BLaER1 (cell line): ENCODE data around the gene MYL5.
"Not testable (repeated sequence)": the region's sequence is repeated elsewhere in the genome, so short reads cannot be mapped to it uniquely, and the experiment has no call there.

ENCODE experiments used
- H3K27ac ChIP-seq: shearing (Covaris generic); formaldehyde crosslinking; 2 replicates; pipeline ENCODE4 v1.8.1; 2022
- H3K27me3 ChIP-seq: shearing (Covaris generic); formaldehyde crosslinking; 2 replicates; pipeline ENCODE4 v1.8.1; 2022
- H3K36me3 ChIP-seq: shearing (Covaris generic); formaldehyde crosslinking; 2 replicates; pipeline ENCODE4 v1.8.1; 2022
- H3K4me1 ChIP-seq: shearing (Covaris generic); formaldehyde crosslinking; 2 replicates; pipeline ENCODE4 v1.8.1; 2022
- H3K4me2 ChIP-seq: shearing (Covaris generic); formaldehyde crosslinking; 2 replicates; pipeline ENCODE4 v1.8.1; 2022
- H3K4me3 ChIP-seq: shearing (Covaris generic); formaldehyde crosslinking; 2 replicates; pipeline ENCODE4 v1.8.1; 2022
- H3K9ac ChIP-seq: shearing (Covaris generic); formaldehyde crosslinking; 2 replicates; pipeline ENCODE4 v1.8.1; 2022
- H3K9me3 ChIP-seq: shearing (Covaris generic); formaldehyde crosslinking; 2 replicates; pipeline ENCODE4 v1.8.1; 2022
- H4K20me1 ChIP-seq: shearing (Covaris generic); formaldehyde crosslinking; 2 replicates; pipeline ENCODE4 v1.8.1; 2022
- Cebpa-rat ChIP-seq: shearing (Covaris generic); IDR thresholded peaks from 2 replicates; pipeline ENCODE4 v1.8.1; 2022

MYL5 gene

DNA sequence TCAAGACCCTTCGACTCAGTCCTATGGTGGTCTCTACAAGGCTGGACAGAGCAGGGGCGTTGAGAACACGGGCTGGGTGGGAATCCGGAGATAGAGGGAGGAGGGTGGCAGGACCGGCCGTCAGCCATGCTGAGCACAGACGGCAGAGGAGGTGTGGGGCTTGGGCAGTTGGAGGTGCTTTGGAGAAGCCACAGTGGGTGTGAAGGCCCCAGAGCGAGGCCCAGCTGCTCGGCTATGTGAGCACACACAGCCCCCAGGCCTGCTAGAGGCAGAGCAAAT lies 44.8 kb upstream of the MYL5 start:
- H3K9ac ChIP-seq = no peak overlapping the region
- H3K27me3 ChIP-seq = no peaks in the 10 kb centered on the region
- H3K9me3 ChIP-seq = peaks cover 35% of the 10 kb centered on the region
- no peak for TF ChIP-seq Cebpa-rat
- H3K27ac ChIP-seq = no peak overlapping the region
- no peaks in the 10 kb centered on the region for H3K36me3 ChIP-seq
- H3K4me1 ChIP-seq = peaks cover 39% of the 10 kb centered on the region
- H3K4me3 ChIP-seq = no peak overlapping the region
- no peaks in the 10 kb centered on the region for H4K20me1 ChIP-seq
- no peak overlapping the region for H3K4me2 ChIP-seq

DNA sequence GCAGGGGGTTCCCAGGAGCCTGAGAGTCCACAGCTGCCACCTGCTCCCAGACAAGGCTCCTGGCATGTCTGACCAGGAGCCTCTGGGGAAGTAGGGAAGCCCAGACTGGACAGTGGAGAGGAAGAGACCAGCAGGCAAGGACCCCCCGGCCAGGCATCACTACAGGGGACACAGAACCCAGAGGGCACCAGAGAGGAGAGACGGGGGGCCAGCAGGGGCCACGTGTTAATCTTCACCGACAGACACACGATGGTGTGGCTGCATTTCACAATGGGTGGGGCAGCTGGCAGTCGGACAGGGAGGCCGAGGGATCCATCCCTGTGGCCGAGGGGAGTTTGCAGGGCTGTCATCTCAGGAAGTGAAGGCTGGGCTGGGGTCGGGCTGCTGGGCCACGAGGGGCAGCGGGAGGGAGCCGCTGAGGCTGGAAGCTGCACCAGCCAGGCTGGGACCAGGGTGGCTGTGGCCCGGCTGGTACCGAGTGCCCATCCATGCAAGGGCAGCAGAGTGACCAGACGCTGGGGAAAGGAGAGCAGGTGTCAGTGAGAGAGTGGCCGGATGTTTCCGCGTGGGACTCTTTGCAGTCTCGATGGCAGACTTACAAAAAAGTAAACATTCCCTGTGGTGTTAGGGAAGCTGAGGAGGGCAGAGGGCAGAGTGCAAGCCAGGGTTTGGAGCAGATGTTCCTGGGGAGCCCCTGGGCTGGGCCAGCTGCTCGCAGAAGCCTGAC lies 44.3 kb upstream of the MYL5 start:
- Histone ChIP-seq H3K36me3 (no peaks in the 10 kb centered on the region), H3K27ac (no peak overlapping the region), H3K4me1 (peaks cover 34% of the 10 kb centered on the region), H3K9ac (no peak overlapping the region), H3K4me2 (no peak overlapping the region), H3K4me3 (no peak overlapping the region), H3K9me3 (peaks cover 35% of the 10 kb centered on the region), H4K20me1 (no peaks in the 10 kb centered on the region), H3K27me3 (no peaks in the 10 kb centered on the region)
- no peak for TF ChIP-seq Cebpa-rat

DNA sequence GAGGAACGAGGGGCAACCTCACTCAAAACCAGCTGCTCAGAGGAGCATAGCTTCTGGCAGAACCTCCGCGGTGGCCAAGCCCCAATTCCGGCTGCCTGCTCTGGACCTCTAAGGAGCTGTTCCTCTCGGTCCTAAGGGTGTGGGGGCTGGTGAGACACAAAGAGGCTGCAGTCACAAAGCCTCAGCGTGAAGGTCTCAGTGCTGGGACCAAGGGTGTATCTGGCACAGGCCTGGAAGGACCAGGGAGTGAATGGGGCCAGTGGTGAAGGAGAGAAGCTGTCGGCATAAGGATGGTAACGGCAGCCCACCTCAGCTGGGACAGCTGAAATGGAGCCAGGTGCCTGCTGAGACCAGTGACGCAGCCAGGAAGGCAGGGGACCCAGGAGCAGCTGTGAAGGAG lies 43.7 kb upstream of the MYL5 start:
- H3K27ac ChIP-seq = no peak overlapping the region
- H3K4me1 ChIP-seq = peaks cover 28% of the 10 kb centered on the region
- no peak overlapping the region for H3K4me3 ChIP-seq
- no peak overlapping the region for H3K9ac ChIP-seq
- TF ChIP-seq Cebpa-rat = no peak
- no peak overlapping the region for H3K4me2 ChIP-seq
- H3K27me3 ChIP-seq = no peaks in the 10 kb centered on the region
- H4K20me1 ChIP-seq = no peaks in the 10 kb centered on the region
- H3K9me3 ChIP-seq = peaks cover 35% of the 10 kb centered on the region
- no peaks in the 10 kb centered on the region for H3K36me3 ChIP-seq

DNA sequence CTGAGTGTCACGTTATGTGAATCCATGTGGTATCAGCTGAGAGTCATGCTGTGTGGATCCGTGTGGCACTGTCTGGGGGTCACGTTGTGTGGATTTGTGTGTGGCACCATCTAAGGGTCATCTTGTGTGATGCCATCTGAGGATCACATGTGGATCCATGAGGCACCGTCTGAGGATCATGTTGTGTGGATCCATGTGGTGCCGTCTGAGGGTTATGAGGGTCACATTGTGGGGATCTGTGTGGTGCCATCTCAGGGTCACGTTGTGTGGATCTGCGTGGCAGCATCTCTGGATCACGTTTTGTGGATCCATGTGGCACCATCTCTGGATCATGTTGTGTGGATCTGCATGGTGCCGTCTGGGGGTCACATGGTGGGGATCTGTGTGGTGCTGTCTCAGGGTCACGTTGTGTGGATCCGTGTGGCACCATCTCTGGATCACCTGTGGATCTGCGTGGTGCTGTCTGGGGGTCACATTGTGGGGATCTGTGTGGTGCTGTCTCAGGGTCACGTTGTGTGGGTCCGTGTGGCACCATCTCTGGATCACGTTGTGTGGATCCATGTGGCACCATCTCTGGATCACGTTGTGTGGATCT lies 42.0 kb upstream of the MYL5 start:
- no peak overlapping the region for H3K4me2 ChIP-seq
- H3K9ac ChIP-seq = no peak overlapping the region
- H4K20me1 ChIP-seq = no peaks in the 10 kb centered on the region
- H3K4me3 ChIP-seq = no peak overlapping the region
- peaks cover 12% of the 10 kb centered on the region for H3K4me1 ChIP-seq
- no peak overlapping the region for H3K27ac ChIP-seq
- no peaks in the 10 kb centered on the region for H3K27me3 ChIP-seq
- peaks cover 35% of the 10 kb centered on the region for H3K9me3 ChIP-seq
- no peak for TF ChIP-seq Cebpa-rat
- no peaks in the 10 kb centered on the region for H3K36me3 ChIP-seq

DNA sequence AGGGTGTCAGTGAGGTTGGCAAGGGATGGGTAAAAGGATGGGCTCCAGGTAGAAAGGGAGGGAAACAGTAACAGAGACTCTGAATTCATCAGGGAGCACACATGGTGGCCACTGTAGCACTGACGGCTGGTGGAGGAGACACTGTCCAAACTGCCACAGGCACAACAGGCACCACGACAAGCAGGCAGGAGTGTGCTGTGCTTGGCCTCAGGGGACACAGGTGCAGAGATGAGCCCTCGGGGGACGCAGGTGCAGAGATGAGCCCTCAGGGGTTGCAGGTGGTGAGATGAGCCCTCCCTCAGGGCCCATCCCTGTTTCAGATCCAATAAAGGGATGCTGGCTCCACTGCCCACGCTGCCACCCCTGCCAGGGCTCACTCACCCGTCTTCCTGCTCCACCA lies 41.4 kb upstream of the MYL5 start:
- no peaks in the 10 kb centered on the region for H4K20me1 ChIP-seq
- H3K4me3 ChIP-seq = no peak overlapping the region
- peaks cover 10% of the 10 kb centered on the region for H3K4me1 ChIP-seq
- H3K4me2 ChIP-seq = no peak overlapping the region
- no peak for TF ChIP-seq Cebpa-rat
- H3K9ac ChIP-seq = no peak overlapping the region
- H3K27me3 ChIP-seq = no peaks in the 10 kb centered on the region
- H3K27ac ChIP-seq = no peak overlapping the region
- H3K36me3 ChIP-seq = no peaks in the 10 kb centered on the region
- peaks cover 35% of the 10 kb centered on the region for H3K9me3 ChIP-seq

DNA sequence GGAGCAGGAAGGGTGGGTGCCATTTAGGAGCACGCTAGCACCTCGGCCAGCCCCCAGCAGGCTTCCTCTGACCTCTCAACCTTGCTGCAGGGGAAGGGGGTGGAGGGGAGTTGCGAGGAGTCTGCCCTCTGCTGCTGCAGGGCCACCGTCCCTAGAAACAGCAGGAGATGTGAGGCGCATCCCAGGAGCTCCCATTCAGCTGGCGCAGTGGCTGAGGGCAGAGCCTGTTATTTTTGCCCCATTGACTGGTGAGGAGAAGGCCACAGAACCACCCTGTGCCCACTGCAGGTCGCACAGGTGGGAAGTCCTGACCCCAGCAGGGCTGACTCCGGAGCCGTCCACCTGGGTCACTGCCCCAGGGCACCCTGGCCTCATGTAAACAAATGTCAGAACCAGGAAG lies 40.9 kb upstream of the MYL5 start:
- H3K4me2 ChIP-seq = no peak overlapping the region
- peaks cover 35% of the 10 kb centered on the region for H3K9me3 ChIP-seq
- no peak overlapping the region for H3K9ac ChIP-seq
- no peaks in the 10 kb centered on the region for H3K36me3 ChIP-seq
- no peak overlapping the region for H3K4me3 ChIP-seq
- no peaks in the 10 kb centered on the region for H3K27me3 ChIP-seq
- no peaks in the 10 kb centered on the region for H4K20me1 ChIP-seq
- peaks cover 9% of the 10 kb centered on the region for H3K4me1 ChIP-seq
- TF ChIP-seq Cebpa-rat = no peak
- no peak overlapping the region for H3K27ac ChIP-seq

DNA sequence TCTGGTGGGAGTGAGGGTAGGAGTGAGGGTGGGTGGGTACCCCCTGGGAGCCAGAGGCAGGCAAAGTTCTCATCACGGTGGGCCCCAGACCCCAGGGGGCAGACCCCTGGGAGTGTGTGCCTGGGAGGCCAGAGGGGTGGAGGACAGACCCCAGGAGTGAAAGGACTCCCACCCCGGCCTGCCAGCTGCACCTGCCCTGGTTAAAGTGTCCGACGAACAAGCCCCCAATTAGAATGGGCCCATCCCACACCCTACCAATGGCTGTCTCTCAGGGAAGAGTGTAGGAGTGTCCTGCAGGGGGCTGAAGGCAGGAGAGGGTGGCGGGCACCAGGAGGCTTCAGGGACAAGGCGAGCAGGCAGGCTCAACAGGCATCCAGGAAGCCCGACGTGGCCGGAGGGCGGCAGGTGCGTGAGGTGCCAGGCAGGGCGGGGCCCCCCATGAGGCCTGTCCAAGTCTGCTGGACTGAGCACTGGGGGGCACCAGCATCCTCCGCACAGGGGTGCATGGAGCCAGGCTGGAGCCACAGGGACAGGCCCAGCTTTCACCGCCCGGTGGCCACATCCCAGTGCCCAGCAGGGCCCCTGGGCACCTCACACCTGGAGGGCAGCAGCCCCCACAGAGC lies 40.3 kb upstream of the MYL5 start:
- Histone ChIP-seq H3K9me3 (peaks cover 35% of the 10 kb centered on the region), H3K4me3 (no peak overlapping the region), H4K20me1 (no peaks in the 10 kb centered on the region), H3K36me3 (no peaks in the 10 kb centered on the region), H3K4me2 (no peak overlapping the region), H3K4me1 (peaks cover 2% of the 10 kb centered on the region), H3K27ac (no peak overlapping the region), H3K27me3 (no peaks in the 10 kb centered on the region), H3K9ac (no peak overlapping the region)
- TF ChIP-seq Cebpa-rat = no peak

DNA sequence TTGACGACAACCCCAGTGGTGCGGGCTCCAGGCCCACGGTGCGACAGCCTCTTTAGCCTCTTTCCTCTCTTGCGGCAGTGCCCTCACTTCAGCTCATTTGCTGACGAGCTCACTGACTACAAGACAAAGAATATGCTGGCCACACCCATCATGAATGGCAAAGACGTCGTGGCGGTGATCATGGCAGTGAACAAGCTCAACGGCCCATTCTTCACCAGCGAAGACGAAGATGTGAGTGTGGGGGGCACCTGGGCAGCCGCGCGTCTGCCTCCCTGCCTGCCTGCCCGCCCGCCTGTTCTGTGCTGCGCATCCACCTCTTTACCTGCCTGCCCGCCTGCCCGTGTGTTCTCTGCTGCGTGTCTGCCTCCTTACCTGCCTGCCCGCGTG lies 39.8 kb upstream of the MYL5 start:
- no peak overlapping the region for H3K27ac ChIP-seq
- no peak overlapping the region for H3K4me3 ChIP-seq
- no peaks in the 10 kb centered on the region for H4K20me1 ChIP-seq
- no peak overlapping the region for H3K4me2 ChIP-seq
- H3K9me3 ChIP-seq = peaks cover 35% of the 10 kb centered on the region
- H3K36me3 ChIP-seq = no peaks in the 10 kb centered on the region
- no peak for TF ChIP-seq Cebpa-rat
- no peak overlapping the region for H3K9ac ChIP-seq
- no peaks in the 10 kb centered on the region for H3K4me1 ChIP-seq
- H3K27me3 ChIP-seq = no peaks in the 10 kb centered on the region

DNA sequence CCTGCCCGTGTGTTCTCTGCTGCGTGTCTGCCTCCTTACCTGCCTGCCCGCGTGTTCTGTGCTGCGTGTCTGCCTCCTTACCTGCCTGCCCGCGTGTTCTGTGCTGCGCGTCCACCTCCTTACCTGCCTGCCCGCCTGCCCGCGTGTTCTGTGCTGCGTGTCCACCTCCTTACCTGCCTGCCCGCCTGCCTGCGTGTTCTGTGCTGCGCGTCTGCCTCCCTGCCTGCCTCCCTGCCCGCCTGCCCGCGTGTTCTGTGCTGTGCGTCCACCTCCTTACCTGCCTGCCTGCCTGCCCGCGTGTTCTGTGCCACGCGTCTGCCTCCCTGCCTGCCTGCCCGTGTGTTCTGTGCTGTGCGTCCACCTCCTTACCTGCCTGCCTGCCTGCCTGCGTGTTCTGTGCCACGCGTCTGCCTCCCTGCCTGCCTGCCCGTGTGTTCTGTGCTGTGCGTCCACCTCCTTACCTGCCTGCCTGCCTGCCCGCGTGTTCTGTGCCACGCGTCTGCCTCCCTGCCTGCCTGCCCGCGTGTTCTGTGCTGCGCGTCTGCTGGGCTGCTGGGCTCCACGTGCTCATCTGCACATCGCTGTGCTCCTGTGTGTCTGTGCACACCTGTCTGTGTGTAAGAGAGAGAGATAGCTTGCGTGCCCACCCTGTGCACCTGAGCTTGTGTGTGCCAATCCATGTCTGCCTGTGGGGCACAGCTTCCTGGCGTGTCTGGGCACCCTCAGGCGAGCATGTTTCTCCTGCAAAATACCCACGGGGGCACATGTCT lies 39.1 kb upstream of the MYL5 start:
- H3K4me3 ChIP-seq, H3K27ac ChIP-seq, H3K27me3 ChIP-seq, H4K20me1 ChIP-seq, H3K4me2 ChIP-seq, H3K9ac ChIP-seq, H3K36me3 ChIP-seq, H3K4me1 ChIP-seq: not testable (repeated sequence)
- H3K9me3 ChIP-seq = peaks cover 34% of the 10 kb centered on the region
